Measurements from ENCODE around the gene SMYD3.

- TF ChIP-seq CTCF (IDR thresholded peaks at IDR 0.05; ENCODE audit: insufficient read depth, low read depth, low read length) (no peak), EZH2 (IDR thresholded peaks at IDR 0.05; ENCODE audit: insufficient read depth, low read length) (no peak)
Observed at GRCh38 chr1:246444617-246445016, 62.5 kb downstream of the SMYD3 start.

Data from astrocyte (in vitro differentiated cells and primary cell).